Epidermal melanocyte (primary cell): ENCODE measurements around the gene EMC1.
"Not testable (repeated sequence)": the region's sequence is repeated elsewhere in the genome, so short reads cannot be mapped to it uniquely, and the experiment has no call there.

Experiments used
- DNase-seq: peaks from one replicate; pipeline ENCODE4 v3.0.0; 2011; ENCODE audit warnings: low spot score; ENCODE audit not compliant: insufficient read length

The EMC1 gene

GRCh38 chr1:19260211-19261138 lies 9.2 kb upstream of the EMC1 start:
- no peak for DNase-seq

- no peak for DNase-seq
These were observed 7.0 kb upstream of the EMC1 start for GRCh38 chr1:19258353-19258752.

- DNase-seq: no peak
These were observed 6.0 kb upstream of the EMC1 start for GRCh38 chr1:19257178-19257914.

DNA sequence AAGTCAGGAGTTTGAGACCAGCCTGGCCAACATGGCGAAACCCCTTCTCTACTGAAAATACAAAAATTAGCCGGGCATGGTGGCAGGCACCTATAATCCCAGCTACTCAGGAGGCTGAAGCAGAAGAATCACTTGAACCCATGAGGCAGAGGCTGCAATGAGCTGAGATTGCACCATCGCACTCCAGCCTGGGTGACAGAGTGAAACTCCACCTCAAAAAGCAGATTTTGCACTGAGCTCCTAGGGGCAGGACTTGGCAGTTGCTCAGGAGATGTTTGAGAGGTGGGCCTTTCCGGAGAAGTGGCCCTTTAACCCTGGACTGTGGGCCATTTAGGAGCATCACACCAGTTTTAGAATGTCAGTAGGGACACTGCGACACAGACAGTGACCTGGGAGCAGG lies 5.0 kb upstream of the EMC1 start:
- not testable (repeated sequence) for DNase-seq

GRCh38 chr1:19255288-19255687 lies 4.0 kb upstream of the EMC1 start:
- no peak for DNase-seq

GRCh38 chr1:19254416-19254815 lies 3.1 kb upstream of the EMC1 start:
- DNase-seq: no peak

DNA sequence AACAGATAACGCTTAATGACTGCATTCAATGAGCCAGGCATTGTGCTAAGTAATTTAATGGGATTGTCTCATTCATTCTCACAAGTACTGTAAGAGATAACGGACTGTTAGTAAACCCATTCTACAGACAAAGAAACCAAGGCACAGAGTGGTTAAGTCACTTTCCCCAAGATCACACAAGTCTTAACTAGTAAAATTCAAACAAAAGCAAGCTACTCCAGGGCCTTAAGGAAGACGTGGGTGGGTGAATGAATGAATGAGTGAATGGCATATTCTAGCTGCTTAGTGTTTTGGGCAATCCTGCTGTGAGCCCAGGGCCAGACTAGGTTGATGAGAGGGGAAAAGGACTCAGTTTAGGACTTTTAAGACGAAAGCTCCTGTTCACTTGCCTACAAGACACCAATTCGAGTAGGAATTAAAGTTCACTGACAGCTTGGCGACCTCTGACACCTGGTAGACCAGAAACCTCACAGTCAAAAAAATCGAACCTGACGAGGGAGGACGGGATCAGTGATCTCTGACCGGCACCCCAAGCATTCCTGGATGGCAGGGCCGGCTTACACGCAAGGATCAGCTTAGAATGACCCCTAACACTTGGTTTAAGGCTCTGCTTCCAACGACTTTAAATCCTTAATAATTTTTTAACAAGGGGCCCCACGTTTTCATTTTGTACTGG lies 557 bp downstream of the EMC1 start:
- DNase-seq: no peak

DNA sequence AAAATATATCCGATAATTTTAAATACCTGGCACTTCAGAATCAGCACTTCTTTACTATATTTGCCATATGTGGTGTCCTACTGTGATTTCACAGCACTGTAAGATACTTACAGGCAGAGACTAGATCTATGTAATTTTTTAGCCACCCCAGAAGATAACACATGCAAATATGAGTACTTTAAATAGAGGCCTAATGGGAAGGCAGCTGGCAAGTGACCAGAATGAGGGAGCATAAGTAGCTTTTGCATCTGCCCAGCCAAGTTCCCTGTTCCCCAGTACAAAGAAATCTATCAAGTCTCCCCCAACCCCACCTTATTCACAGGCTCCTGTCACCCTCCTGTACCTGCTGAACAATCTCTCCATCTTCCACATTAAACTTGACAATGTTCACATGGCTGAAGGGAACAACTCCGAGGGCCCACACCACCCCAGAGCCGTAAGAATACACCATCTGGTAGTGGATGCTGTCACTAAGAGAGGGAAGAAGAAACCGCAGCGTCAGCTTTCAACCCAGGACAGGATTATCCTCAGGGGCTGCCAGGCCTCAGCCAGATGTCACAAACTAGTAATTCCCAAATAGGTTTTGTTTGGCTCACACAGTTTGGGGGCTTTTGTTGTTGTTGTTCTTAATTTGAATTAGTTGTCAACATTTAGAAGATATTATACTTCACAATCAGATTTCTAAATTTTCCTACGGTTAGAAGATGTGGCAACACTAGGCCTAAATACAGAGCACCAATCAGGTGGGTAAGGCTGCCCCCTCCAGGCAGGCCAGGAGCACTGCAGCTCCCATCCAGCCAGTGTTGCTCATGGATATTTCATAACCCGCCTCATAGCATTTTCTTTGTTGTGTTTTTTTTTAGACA lies 10.4 kb downstream of the EMC1 start:
- DNase-seq: peak; percentile 86

DNA sequence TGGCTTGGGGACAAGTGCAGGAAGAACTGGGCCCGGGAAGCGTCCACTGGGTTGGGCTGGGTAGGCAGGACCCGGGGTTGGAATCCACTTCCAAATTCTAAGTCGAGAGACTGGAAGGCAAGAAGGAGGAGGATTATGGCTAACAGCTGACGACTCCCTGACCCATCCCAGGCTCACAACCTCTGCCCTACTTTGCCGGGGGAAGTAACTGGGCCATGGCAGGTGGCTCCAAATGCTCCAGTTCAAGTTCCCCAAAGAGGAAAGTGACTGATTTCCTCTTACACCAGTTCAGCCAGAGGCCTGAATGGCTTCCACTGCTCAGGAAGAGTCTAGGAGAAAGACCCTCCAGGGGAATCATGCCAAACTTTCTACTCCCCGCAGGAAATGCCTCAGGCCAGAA lies 11.4 kb downstream of the EMC1 start:
- DNase-seq: no peak

DNA sequence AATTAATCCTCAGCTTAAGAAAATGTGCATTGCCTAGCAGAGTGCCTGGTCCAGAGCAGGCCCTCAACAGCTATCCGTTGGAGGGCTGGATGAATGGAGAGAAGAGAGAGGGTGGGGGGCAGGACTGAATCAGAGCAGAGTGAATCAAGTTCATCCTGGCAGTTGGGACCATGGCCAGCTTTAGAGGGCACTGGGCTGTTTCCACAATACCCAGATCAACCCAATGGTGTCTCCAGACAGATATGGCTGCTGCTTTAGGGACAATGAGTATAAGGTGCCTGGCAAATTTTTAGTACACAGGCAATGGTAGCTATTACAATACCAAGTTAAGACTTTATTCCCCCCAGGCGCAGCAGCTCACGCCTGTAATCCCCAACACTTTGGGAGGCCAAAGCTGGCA lies 17.1 kb downstream of the EMC1 start:
- no peak for DNase-seq

GRCh38 chr1:19232524-19232846 lies 18.8 kb downstream of the EMC1 start:
- no peak for DNase-seq

GRCh38 chr1:19231736-19232523 lies 19.4 kb downstream of the EMC1 start:
- not testable (repeated sequence) for DNase-seq

- DNase-seq: no peak
These were observed 21.4 kb downstream of the EMC1 start for GRCh38 chr1:19229828-19230325.

DNA sequence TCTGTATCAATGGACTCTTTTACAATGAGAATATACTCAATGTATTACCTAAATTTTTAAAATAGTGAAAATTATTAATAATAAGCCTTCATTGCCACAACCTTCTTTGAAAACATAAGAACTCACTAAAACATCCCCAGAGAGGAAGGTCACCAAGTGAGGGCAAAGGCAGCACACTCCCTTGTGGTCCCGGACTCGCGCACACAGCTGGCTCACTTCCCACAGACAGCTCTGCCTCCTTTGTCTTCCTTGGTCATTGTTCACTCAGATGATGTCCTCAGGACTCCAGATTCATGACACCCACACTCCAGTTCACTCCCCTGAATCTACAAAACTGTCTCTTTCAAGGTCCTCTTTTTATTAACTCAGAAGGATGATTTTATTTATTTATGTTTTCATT lies 22.1 kb downstream of the EMC1 start:
- no peak for DNase-seq

GRCh38 chr1:19222979-19223824 lies 28.1 kb downstream of the EMC1 start:
- no peak for DNase-seq

DNA sequence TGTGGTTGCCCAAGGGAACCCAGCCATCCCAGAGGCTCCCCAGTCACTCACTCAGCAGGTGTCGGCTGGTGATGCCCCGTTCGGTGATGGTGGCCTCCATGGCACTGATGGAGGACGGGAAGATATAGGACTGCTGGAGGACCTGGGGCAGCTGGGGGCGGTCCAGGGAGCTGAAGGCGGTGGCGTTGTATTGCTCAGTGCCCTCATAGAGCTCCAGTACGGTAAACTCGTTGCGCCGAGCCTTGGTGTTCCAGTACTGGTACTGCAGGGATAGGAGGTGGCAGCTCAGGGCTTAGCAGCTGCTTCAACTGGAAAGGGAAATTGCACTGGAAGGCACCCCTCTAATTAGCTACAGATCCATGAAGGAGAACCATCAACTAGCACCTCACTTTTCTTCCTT lies 28.8 kb downstream of the EMC1 start:
- no peak for DNase-seq

DNA sequence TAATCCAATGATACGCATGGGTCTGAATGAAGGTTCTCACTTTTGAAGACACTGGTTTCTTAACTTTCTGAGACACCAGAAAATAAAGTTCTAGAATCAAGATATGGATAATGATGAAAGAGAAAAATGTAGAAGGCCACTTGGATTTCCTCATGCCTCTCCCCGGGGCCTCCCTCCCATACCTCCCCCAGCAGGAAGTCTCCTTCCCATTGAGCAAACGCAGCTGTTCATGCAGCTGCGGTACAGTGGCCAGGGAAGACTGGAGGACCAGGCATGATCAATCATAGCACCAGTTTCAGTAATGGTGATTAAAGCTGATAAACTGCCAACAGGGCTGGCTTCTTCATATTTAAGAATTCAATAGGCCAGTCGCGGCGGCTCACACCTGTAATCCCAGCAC lies 30.3 kb downstream of the EMC1 start:
- no peak for DNase-seq

DNA sequence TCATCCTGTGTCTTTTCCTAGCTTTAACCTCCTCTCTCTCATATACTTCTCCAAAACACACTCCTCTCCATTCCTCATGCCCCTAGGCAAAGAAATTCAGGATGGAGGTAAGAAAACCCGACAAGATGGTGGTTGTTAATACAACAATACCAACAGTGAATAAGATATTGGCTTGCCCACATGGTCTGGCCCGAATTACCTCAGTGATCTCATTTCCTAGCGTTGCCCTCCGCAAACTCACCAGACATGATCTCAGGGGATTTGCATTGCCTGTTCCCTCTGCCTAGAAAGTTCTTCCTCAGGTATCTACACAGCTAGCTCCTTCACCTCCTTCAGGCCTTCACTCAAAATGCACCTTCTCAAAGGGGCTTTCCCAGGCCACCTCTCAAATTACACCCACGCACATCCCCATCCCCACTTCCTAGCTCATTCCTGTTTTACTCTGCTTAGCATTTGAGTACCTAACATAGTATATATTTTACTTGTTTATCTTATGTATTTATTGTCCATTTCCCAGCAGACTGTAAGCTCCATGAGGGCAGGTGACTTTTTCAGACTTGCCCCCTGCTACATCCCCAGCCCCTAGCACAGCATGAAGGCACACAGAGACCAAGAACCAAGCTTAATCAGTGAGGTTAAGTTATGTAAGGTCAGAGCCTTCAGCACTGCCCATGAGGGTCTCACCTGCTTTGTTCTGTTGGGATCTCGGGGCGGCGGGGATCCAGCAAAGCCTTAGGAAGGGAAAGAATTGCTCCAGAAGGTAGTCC lies 31.1 kb downstream of the EMC1 start:
- no peak for DNase-seq

GRCh38 chr1:19219451-19219850 lies 31.9 kb downstream of the EMC1 start:
- no peak for DNase-seq
